ENCODE measurements around the gene NPFFR1. TPM values are rescaled to one million over a fixed set of nuclear protein-coding genes. Genes with fewer than 3 reads are reported as not detected.

The NPFFR1 gene
- total RNA-seq, 1 experiment from 2014 or later, result not detected

GRCh38 chr10:70281609-70282008 lies 2.2 kb downstream of the NPFFR1 start:
- Histone ChIP-seq H4K8ac (replicated peaks; ENCODE audit: insufficient read length, low read depth, low read length) (no peak overlapping the region), H3K14ac (ENCODE audit: insufficient read depth, low read length) (no peak overlapping the region), H3K23ac (ENCODE audit: insufficient read length, low read depth, low read length) (no peak overlapping the region), H3K27me3 (ENCODE audit: insufficient read depth, low read length) (peaks cover 25% of the 10 kb centered on the region), H4K91ac (ENCODE audit: insufficient read length, low read depth, low read length) (no peak overlapping the region), H3K4ac (ENCODE audit: low read depth, low read length) (no peak overlapping the region), H3K4me2 (ENCODE audit: insufficient read depth, insufficient read length, low read length) (no peak overlapping the region), H4K5ac (ENCODE audit: insufficient read length, low read depth, low read length) (no peak overlapping the region), H3K79me1 (ENCODE audit: insufficient read depth, low read depth, low read length, poor library complexity, severe bottlenecking) (no peaks in the 10 kb centered on the region), H3T11ph (ENCODE audit: low read length) (no peak overlapping the region), H3K9ac (ENCODE audit: extremely low read depth, insufficient read length, low read length) (no peak overlapping the region), H3K18ac (ENCODE audit: insufficient read length, low read depth, low read length) (no peak overlapping the region), H2AK5ac (ENCODE audit: insufficient read length, low read length) (no peak overlapping the region), H2AFZ (ENCODE audit: low read length) (no peak overlapping the region), H2BK120ac (ENCODE audit: low read depth, low read length, poor library complexity, severe bottlenecking) (no peak overlapping the region), H3K9me3 (ENCODE audit: control insufficient read depth, low read depth, low read length) (no peaks in the 10 kb centered on the region), H2BK15ac (ENCODE audit: low read depth, low read length) (no peak overlapping the region), H3K4me1 (ENCODE audit: insufficient read depth, low read length) (no peaks in the 10 kb centered on the region), H2BK12ac (ENCODE audit: insufficient read length, low read depth, low read length) (no peak overlapping the region), H2BK5ac (ENCODE audit: insufficient read length, low read length) (no peak overlapping the region), H4K20me1 (ENCODE audit: control insufficient read depth, insufficient read depth, insufficient read length) (no peaks in the 10 kb centered on the region), H2BK20ac (ENCODE audit: low read depth, low read length, poor library complexity, severe bottlenecking) (no peak overlapping the region), H3K27ac (ENCODE audit: insufficient read length, low read depth, low read length) (no peak overlapping the region), H3K23me2 (ENCODE audit: insufficient read length, low read depth, low read length, poor library complexity, severe bottlenecking) (peaks cover 7% of the 10 kb centered on the region), H3K79me2 (ENCODE audit: insufficient read depth, low read length) (no peaks in the 10 kb centered on the region), H3K56ac (ENCODE audit: insufficient read length, low read depth, low read length) (no peak overlapping the region)
- Mint-ChIP-seq H3K4me1 (peaks cover 0 to 4% of the 10 kb centered on the region in 2 experiments; a peak in 2 of 4 replicates), H3K27me3 (ENCODE audit: low read depth) (peaks cover 68% of the 10 kb centered on the region), H3K27ac (no peak overlapping the region), H3K4me3 (no peak overlapping the region), H3K36me3 (ENCODE audit: insufficient read depth in 1 of 3, low read depth in 3 of 3) (no peaks in the 10 kb centered on the region), H3K9me3 (peaks cover 0 to 6% of the 10 kb centered on the region in 2 experiments; a peak in 2 of 5 replicates)
- DNase-seq, result no peak
- no peak for TF ChIP-seq CTCF (conservative IDR thresholded peaks at IDR 0.05)
- no CpG with 5 or more reads among the region's 1 CpG for WGBS (ENCODE audit: extremely low coverage, insufficient read length, low lambda C conversion rate)
